HEK293T (cell line): ENCODE data around the gene CLEC4F.

ENCODE experiments used
- CTCF ChIA-PET: fragments of 350-600 bp; formaldehyde crosslinking; extraction: SDS; loops from one replicate; lab custom pipeline; 2021; ENCODE audit warnings: antibody characterized with exemption, inconsistent platforms; lab: Yijun Ruan, JAX
- POLR2A ChIA-PET: fragments of 350-600 bp; formaldehyde crosslinking; extraction: SDS; loops from one replicate; lab custom pipeline; 2020; ENCODE audit warnings: antibody characterized with exemption, inconsistent platforms; lab: Yijun Ruan, JAX
- DNase-seq: peaks from one replicate; pipeline ENCODE4 v3.0.0; 2012; ENCODE audit warnings: mixed read lengths; ENCODE audit errors: extremely low spot score
- ARNT ChIP-seq: fragments of 450-650 bp; IDR thresholded peaks from 2 replicates; pipeline ENCODE4 v1.6.1; 2017; ENCODE audit warnings: mild to moderate bottlenecking
- BHLHE40 ChIP-seq: fragments of 450-650 bp; IDR thresholded peaks from 2 replicates; pipeline ENCODE4 v1.6.1; 2016; ENCODE audit warnings: mild to moderate bottlenecking, moderate library complexity, borderline replicate concordance
- CTBP1 ChIP-seq: fragments of 450-650 bp; IDR thresholded peaks from 2 replicates; pipeline ENCODE4 v1.6.1; 2016; ENCODE audit warnings: borderline replicate concordance
- ELF4 ChIP-seq: fragments of 450-650 bp; IDR thresholded peaks from 2 replicates; pipeline ENCODE4 v1.6.1; 2017; ENCODE audit warnings: antibody characterized with exemption
- FOXA1 ChIP-seq: fragments of 450-650 bp; IDR thresholded peaks from 2 replicates; pipeline ENCODE4 v1.6.1; 2016; ENCODE audit warnings: mild to moderate bottlenecking
- FOXK2 ChIP-seq: fragments of 450-650 bp; IDR thresholded peaks from 2 replicates; pipeline ENCODE4 v1.6.1; 2016; ENCODE audit warnings: mild to moderate bottlenecking
- FOXM1 ChIP-seq: fragments of 450-650 bp; IDR thresholded peaks from 2 replicates; pipeline ENCODE4 v1.6.1; 2017; ENCODE audit warnings: mild to moderate bottlenecking, borderline replicate concordance
- HDGF ChIP-seq: fragments of 450-650 bp; IDR thresholded peaks from 2 replicates; pipeline ENCODE4 v1.6.1; 2017; ENCODE audit warnings: antibody characterized with exemption, borderline replicate concordance
- L3MBTL2 ChIP-seq: fragments of 450-650 bp; conservative IDR thresholded peaks from 2 replicates; pipeline ENCODE4 v1.6.1; 2016; ENCODE audit warnings: mild to moderate bottlenecking
- LEF1 ChIP-seq: fragments of 450-650 bp; IDR thresholded peaks from 2 replicates; pipeline ENCODE4 v1.6.1; 2017; ENCODE audit warnings: mild to moderate bottlenecking, borderline replicate concordance
- NFRKB ChIP-seq: fragments of 450-650 bp; IDR thresholded peaks from 2 replicates; pipeline ENCODE4 v1.6.1; 2016; ENCODE audit warnings: mild to moderate bottlenecking, moderate library complexity
- PKNOX1 ChIP-seq: fragments of 450-650 bp; IDR thresholded peaks from 2 replicates; pipeline ENCODE4 v1.6.1; 2016
- SP1 ChIP-seq: fragments of 450-650 bp; IDR thresholded peaks from 2 replicates; pipeline ENCODE4 v1.6.1; 2017
- SUZ12 ChIP-seq: fragments of 450-650 bp; IDR thresholded peaks from 2 replicates; pipeline ENCODE4 v1.6.1; 2016; ENCODE audit warnings: mild to moderate bottlenecking
- TARDBP ChIP-seq: fragments of 450-650 bp; IDR thresholded peaks from 2 replicates; pipeline ENCODE4 v1.6.1; 2016
- ZNF384 ChIP-seq: fragments of 450-650 bp; IDR thresholded peaks from 2 replicates; pipeline ENCODE4 v1.6.1; 2016

CLEC4F gene

GRCh38 chr2:70793450-70793849 is 26.9 kb downstream of the CLEC4F start:
- no peak for DNase-seq
- ChIA-PET CTCF (interaction anchor here (0.6 kb wide), 1 partner anchor 154 kb away, joined by 3 read pairs; no protein-coding TSS in a partner anchor), POLR2A (no interaction called here)
- no peak for TF ChIP-seq CTBP1
- no peak for TF ChIP-seq L3MBTL2
- TF ChIP-seq SP1: no peak
- TF ChIP-seq BHLHE40: no peak
- no peak for TF ChIP-seq FOXM1
- no peak for TF ChIP-seq ELF4
- no peak for TF ChIP-seq FOXK2
- TF ChIP-seq ARNT: no peak
- no peak for TF ChIP-seq HDGF
- no peak for TF ChIP-seq FOXA1
- no peak for TF ChIP-seq LEF1
- no peak for TF ChIP-seq PKNOX1
- no peak for TF ChIP-seq NFRKB
- TF ChIP-seq TARDBP: no peak
- TF ChIP-seq SUZ12: no peak
- no peak for TF ChIP-seq ZNF384

GRCh38 chr2:70790136-70790828 is 30.1 kb downstream of the CLEC4F start, which contains the start of gene FIGLA:
Gene FIGLA (minus strand): TSS chr2:70790643. CDS start chr2:70790638, 5 bp downstream.
- POLR2A ChIA-PET: no interaction called here
- no peak for TF ChIP-seq ARNT
- TF ChIP-seq BHLHE40: no peak
- DNase-seq: no peak
- CTCF ChIA-PET: no interaction called here

- TF ChIP-seq SUZ12: no peak
- no peak for TF ChIP-seq FOXA1
- no peak for TF ChIP-seq FOXM1
- no peak for TF ChIP-seq LEF1
- no peak for TF ChIP-seq HDGF
- no peak for TF ChIP-seq NFRKB
- ChIA-PET POLR2A (interaction anchor here (1.1 kb wide), 1 partner anchor 127 kb away, joined by 3 read pairs; no protein-coding TSS in a partner anchor), CTCF (interaction anchor here (0.6 to 1.2 kb wide), 7 partner anchors 9 to 246 kb away, joined by 3 to 9 read pairs (median 4); no protein-coding TSS in a partner anchor)
- peak; percentile 77 for DNase-seq
Observed at GRCh38 chr2:70789304-70790135, 30.9 kb downstream of the CLEC4F start.

GRCh38 chr2:70785137-70785911 is 35.1 kb downstream of the CLEC4F start:
- peak; percentile 53 for DNase-seq
- TF ChIP-seq PKNOX1 (peak; percentile 23; the same call in 1 of the 2 replicates), L3MBTL2 (0 out of 2 replicates have a peak, but pooled peaks have one; percentile 26), FOXK2 (no peak), NFRKB (no peak)
- POLR2A ChIA-PET: no interaction called here
- CTCF ChIA-PET: interaction anchor here (0.8 to 1.1 kb wide), 2 partner anchors 15 to 17 kb away, joined by 3 to 4 read pairs; partner anchors contain the start of gene ADD2

GRCh38 chr2:70784320-70784719 is 36.1 kb downstream of the CLEC4F start:
- no peak for TF ChIP-seq ZNF384
- no peak for TF ChIP-seq PKNOX1
- TF ChIP-seq TARDBP: no peak
- no peak for TF ChIP-seq FOXK2
- no peak for TF ChIP-seq ARNT
- no peak for TF ChIP-seq SP1
- TF ChIP-seq SUZ12: no peak
- no peak for TF ChIP-seq NFRKB
- no peak for TF ChIP-seq BHLHE40
- TF ChIP-seq HDGF: no peak
- TF ChIP-seq CTBP1: no peak
- TF ChIP-seq FOXM1: no peak
- TF ChIP-seq ELF4: no peak
- TF ChIP-seq LEF1: no peak
- POLR2A ChIA-PET: no interaction called here
- DNase-seq: no peak
- CTCF ChIA-PET: no interaction called here
